NCI-H128 (cell line): Measurements from ENCODE around the gene PREX1.

Experiments
- DNase-seq: peaks from one replicate; lab custom pipeline; 2025; ENCODE audit not compliant: unreplicated experiment; lab: John Stamatoyannopoulos, UW

PREX1 gene

DNA sequence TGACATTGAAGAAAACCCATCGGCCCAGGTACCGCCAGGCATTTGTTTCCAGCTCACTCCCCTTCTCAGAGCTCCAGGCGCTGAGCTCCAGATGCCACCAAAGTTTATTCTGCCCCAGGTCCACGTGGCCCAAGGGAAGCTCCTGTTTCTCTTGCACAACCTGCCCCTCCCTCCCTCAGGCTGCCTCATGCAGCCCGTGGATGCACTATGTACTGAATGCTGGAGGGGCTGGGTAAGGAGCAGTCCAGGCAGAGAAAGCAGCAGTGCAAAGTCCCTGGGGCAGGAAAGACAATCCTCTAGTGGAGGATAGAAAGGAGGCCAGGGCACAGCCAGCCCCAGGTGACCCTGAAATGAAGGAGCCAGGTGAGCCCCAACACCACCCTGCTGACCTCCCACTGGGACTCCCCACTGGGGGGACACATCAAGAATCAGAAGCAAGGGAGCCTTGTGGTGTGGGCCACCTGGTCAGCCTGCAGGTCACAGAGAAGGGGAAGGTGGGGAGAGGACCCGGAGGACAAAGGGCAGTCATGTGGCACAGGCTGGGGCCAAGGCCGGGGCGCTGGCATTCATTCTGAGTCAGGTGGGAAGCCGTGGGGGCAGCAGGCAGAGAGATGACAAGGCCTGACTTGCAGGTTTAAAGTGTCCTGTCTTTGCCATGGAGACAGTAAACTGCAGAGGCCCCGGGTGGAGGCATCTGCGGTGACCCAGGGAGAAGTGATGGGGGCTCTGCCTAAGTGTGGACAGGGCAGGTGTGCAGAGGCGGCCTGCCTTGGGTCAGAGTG lies 230.1 kb downstream of the PREX1 start:
- no peak for DNase-seq

DNA sequence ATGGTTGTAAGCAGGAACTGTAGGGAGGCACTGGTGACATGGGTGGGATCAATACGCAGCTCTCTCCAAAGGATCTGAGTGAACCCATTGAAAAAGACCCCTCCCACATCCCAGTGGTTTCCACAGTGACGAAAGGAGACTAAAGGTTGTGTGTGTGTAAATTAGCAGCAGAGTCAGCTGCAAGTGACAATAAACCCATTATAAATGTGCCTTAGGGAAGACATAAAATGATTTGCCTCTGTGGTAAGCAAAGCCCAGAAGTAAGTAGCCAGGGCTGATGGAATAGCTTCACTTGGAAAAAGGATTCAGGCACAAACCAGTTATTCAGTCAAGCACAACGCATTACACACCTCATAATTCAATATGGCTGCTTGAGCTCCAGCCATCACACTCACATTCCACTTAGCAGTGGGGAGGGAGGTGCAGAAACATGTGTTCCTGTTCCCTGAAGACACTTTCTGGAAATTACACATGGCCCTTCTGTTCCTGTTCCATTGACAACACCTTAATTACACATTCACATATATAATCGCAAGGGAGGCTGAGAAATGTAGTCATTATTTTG lies 231.4 kb downstream of the PREX1 start:
- no peak for DNase-seq

DNA sequence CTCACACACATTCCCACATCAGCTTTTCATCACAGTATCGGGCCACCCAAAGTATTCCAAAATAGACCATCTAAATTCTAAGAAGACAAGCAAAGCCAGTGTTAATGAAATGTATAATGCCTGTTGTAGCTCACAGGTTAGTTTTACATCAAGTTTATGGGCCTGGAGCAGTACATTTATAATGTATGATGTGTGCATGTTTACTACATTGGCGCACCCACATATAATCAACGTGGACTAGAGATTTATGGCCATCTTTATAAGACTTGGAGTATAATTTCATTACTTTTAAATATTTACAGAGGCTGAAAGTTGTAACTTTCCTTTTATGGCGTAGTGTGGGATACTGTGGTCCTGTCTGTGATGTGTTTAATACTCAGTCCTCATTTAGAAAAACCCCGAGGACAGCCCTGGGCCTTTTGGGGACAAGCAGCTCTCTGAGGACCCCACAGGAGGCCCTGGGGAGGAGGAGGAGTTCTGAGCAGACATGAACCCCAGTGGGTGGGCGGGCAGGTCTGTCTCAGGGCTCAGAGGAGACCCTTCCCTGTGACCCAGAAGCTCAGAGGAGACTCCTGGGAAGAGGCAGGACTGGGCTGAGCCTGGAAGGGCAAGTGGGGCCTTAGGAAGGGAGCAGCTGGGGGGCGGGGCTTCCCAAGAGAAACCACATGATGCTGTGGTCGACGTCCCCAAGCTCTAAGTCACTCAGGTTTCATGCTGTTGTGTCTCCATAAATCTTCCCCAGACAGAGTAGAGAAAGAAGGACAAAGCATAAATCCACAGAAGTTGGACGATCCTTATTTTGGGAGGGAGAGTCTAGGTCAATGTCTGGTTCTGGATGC lies 232.1 kb downstream of the PREX1 start:
- DNase-seq, result no peak

DNA sequence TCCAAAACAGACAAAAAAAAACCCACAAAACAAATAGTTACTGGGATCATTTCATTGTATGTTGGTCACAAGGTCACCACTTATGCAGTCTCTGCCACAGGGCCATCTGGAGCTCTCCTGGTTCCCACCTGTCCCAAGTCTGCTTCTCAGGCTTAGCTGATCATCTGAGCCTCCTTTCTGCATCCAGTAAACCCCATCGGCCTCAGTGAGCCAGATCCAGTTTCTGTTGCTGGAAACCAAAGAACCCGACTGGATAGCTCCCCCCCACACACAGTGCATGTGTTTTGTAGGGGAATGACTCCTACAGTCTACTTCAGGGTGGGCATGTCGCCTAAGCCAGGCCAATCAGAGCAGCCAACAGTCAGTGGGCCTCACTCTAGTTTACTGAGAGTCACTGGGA lies 233.3 kb downstream of the PREX1 start:
- DNase-seq, result no peak

DNA sequence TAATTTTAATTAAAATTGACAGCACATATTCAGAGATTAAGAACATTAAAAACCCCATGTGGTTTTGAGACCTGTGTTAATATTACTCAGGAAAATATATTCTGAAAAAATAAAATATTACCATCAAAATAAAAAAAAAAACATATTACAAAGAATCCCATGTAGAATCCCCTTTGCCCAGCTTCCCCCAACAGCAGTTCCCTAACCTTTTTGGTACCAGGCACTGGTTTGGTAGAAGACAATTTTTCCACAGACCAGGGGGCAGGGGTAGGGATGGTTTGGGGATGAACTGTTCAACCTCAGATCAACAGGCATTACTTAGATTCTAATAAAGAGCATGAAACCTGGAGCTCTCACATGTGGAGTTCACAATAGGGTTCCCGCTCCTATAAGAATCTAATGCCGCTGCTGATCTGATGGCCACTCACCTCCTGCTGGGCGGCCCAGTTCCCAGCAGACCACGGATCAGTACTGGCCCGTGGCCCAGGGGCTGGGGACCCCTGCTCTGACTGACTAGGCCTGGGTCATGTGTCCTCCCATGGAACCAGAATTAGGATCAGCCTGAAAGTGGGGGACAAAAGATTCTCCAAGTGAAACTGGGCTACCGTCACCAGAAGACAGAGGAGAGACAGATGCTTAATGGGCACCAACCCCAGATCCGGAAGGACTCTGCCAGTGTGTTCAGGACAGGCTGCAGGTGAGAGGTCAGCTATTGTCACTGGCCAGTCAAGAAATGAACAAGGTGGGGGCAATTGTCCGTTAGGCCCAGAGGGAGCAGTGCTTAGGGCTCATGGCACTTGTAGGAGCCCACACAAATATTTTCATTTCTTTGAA lies 235.5 kb downstream of the PREX1 start:
- DNase-seq, result no peak

DNA sequence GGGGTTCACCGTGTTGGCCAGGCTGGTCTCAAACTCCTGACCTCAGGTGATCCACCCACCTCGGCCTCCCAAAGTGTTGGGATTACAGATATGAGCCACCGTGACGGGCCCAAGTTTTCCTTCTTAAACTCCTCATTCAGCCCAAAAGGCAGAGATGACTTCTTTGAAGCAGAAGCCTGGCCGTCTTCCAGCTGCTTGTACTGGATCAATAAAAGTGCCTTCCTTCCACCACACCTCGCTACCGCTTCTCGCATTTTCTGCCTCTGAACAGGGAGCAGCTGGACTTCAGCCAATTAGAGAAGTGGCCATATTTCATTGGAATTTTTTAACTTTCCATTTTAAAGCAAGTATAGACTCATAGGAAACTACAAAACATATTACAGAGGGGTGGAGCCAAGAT lies 241.1 kb downstream of the PREX1 start:
- DNase-seq, result no peak

DNA sequence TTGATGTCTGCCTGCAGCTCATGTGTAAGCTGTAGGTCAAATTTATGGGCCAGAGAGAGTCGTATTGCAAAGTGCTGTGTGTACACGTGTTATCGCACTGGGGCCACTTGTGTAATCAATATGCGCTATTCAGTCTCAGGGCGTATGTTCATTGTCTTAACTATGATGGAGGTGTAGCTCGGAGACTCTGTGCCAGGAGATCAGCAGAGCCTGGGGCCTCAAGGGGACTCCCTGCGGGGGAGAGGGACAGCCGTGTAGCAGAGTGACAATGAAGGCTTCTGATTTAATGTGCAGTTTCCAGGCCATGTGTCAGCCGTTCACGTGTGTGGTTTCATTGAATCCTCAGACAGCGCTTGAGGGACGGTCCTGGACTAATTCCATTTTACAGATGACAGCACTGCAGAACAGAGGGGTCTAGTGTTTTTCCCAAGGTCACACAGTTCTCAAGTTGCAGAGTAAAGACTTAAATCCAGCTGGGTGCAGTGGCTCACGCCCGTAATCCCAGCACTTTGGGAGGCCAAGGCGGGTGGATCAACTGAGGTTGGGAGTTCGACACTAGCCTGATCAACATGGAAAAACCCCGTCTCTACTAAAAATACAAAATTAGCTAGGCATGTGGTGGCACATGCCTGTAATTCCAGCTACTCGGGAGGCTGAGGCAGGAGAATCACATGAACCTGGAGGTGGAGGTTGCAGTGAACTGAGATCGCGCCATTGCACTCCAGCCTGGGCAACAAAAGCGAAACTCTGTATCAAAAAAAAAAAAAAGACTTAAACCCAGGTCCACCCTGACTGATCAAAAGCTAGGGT lies 242.5 kb downstream of the PREX1 start:
- peak; percentile 38 for DNase-seq

DNA sequence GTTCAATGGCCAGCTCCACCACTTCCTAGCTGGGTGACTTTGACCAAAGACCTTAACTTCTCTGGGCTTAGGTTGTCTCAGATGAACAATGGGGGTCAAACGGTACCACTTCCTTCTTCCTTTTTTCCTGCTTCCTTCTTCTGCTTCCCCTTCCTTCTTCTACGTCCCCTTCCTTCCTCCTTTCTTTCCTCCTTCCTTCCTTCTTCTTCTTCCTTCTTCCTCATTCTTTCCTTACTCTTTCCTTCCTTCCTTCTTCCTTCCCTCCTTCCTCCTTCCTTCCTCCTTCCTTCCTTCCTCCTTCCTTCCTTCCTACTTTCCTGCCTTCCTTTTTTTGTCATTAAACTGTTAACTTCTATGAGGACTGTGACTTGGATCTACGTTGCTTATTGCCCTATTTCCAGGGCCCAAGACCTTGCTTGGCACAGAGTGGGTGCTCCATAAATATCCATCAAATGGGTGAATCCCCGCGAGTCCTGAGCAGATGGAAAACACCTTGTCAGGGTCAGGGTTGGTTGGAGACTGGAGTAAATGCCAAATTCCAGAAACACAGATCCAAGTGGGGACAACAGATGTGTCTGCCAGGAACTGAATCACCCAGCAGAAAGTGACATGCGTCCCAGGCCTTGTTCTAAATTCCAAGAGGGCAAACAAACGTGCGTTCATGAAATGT lies 243.3 kb downstream of the PREX1 start:
- DNase-seq, result no peak

DNA sequence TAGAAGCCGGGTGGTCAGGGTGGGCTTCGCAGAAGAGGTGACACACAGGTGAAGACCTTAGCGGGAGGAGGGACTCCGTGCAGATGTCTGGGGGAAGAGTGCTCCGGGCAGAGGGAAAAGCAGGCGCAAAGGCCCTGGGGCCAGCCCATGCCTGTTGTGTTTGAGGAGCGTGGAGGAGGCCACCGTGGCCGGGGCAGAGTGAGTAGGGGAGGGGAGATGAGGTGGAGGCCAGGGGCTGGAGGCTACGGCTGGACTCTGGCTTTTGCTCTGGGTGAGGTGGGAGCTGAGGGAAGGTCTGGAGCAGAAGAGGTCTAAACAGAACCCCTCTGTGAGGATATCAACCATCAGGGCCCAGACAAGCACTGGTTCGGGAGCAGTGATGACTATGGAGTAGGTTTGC lies 244.0 kb downstream of the PREX1 start:
- DNase-seq, result no peak

DNA sequence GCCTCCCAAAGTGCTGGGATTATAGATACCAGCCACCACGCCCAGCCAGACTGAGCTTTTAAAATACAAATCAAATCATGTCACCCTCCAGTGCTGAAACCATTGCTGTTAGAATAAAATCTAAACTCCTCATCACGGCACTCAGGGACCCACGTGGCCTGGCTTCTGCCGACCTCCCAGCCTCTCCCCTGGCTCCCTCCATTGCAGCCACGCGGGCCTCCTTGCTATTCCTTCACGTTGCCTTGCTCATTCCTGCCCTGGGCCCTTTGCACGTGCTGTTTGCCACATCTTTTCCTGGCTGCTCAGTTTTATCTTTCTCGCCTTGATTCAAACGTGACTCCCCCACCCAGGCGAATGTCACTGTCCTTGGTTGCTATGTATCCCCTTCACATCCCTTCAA lies 244.6 kb downstream of the PREX1 start:
- DNase-seq, result no peak

DNA sequence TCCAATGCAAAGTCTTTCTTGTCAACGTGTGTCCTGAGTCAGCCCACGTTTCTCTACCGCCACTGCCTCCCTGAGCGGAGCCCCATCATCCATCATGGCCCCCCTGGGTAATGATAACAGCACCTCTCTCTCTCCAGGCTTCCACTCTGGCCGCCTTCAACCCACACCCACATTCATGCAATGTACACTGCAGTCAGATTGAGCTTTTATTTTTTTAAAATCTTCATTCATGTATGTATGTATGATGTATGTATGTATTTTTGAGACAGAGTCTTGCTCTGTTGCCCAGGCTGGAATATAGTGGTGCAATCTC lies 245.2 kb downstream of the PREX1 start:
- no peak for DNase-seq

DNA sequence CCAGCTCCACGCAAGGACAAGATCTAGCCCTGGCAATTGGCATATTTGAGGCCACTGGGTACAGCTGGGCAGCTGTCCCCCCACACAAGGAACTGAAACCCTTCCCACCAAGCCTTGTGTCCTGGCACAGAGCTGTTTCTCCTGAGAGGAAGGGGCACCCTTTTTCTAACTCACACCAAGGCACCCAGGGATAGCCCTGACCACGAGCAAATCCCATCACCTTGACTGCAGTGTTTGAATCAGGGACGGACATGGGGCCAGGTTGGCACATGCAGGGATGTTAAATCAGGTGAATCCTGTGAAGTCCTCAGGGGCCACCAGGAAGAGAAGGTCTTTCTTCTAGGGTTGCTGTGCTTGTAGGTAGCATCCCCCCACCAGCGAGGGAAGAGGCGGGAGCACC lies 246.6 kb downstream of the PREX1 start:
- no peak for DNase-seq

DNA sequence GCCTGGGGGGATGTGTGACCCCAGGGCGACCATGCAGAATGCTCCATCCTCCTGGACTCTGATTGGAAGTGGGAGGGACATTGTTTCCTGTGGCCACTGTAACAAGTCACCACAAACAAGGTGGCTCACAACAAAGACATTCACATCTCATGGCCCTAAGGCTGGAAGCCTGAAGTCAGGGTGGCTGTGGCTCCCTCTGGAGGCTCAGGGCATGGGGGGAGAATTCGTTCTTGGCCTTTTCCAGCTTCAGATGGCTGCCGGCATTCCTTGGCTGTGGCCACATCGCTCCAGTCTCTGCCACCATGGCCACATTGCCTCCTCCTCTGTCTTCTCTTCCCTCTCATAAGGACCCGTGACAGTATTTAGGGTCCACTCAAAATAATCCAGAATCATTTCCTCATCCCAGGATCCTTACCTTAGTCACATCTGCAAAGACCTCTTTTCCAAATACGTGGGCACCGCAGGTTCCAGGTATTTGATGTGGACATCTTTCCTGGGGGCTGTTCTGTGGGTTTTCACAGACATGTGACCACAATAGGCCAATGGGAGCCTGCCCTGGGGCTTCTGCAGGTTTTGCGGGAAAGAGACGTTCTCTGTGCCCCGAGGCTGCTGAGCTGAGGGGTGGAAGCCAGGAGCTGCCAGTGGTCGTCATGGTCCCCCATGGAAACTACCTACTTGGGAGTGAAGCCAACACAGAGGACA lies 249.3 kb downstream of the PREX1 start:
- no peak for DNase-seq

DNA sequence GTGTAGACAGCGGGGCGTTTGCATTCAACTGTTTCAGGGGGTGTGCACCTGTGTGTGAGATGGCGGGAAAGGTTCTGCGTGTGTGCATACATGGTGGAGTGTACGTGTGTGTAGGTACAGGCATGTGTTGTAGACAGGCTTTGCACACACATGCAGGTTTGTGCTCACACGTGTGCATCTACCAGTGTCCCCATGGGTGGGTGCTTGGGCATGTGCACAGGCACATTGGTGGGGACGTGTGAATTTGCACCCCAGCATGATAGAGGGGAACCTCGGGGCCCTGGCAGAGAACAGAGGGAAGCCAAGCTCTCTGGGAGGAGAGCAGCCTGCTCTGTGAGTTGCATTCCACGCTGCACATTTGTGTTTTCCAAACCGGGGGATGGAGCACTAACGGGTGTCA lies 250.2 kb downstream of the PREX1 start:
- no peak for DNase-seq

DNA sequence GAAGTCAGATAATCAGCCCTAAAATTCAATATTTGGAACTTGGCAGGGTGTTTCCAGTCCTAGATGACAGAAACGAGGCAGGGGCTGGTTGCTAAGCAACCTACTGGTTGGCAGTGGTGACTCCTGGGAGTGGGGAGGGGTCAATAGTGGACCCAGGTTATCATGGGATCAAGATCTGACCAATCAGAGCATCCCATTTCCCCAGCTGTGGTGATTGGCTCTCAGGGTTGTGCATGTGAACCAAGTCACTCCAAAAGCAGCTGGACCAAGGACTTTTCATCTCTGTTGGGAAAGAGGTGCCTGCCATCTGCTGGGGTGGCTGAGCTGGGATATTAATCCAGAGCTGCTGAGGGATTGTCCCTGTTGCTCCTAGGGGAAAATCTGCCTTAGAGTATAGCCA lies 253.4 kb downstream of the PREX1 start:
- no peak for DNase-seq
